Heart right ventricle (tissue), 16 donors: Measurements from ENCODE around the gene NALCN. TPM values are rescaled to one million over a fixed set of nuclear protein-coding genes. Genes with fewer than 3 reads are reported as not detected.

Source experiments
- ATAC-seq, 8 donors: fragments of 200-7000 bp; cut with Tn5 transposase; one replicate each; pipeline ENCODE4 v1.9.1; 2020; ENCODE audit warnings: mild to moderate bottlenecking in 8 of 8, moderate library complexity in 8 of 8, moderate number of reproducible peaks in 1 of 8
- DNase-seq, 2 donors: peaks; one replicate each; pipeline ENCODE4 v3.0.0-alpha.2; 2020
- H3K27ac ChIP-seq, 10 donors: fragments of 200-600 bp; sonication (generic) in 2 of 10; one replicate each; pipeline versions ENCODE4 v1.5.0 to v1.8.0; 2020 to 2022; ENCODE audit warnings: mild to moderate bottlenecking in 3 of 10
- H3K27me3 ChIP-seq, 7 donors: fragments of 200-600 bp; one replicate each; pipeline ENCODE4 v1.8.0; 2021 to 2022; ENCODE audit warnings: mild to moderate bottlenecking in 2 of 7
- H3K36me3 ChIP-seq, 9 donors: fragments of 200-600 bp; sonication (generic) in 1 of 9; one replicate each; pipeline versions ENCODE4 v1.5.0 to v1.8.0; 2020 to 2022; ENCODE audit warnings: mild to moderate bottlenecking in 2 of 9
- H3K4me1 ChIP-seq, 9 donors: fragments of 200-600 bp; sonication (generic) in 1 of 9; one replicate each; pipeline versions ENCODE4 v1.5.0 to v1.8.0; 2020 to 2022; ENCODE audit warnings: mild to moderate bottlenecking in 4 of 9
- H3K4me3 ChIP-seq, 10 donors: fragments of 200-600 bp; sonication (generic) in 2 of 10; one replicate each; pipeline versions ENCODE4 v1.5.0 to v1.8.0; 2020 to 2022; ENCODE audit warnings: mild to moderate bottlenecking in 7 of 10, moderate library complexity in 2 of 10
- H3K9me3 ChIP-seq, 11 donors: fragments of 200-600 bp in 10 of 11; sonication (generic) in 2 of 11; one replicate each; pipeline versions ENCODE4 v1.5.0 to v1.8.0; 2013 to 2022; ENCODE audit warnings: mild to moderate bottlenecking in 2 of 11, control low read depth in 1 of 11, moderate library complexity in 1 of 11
- CTCF ChIP-seq, 9 donors: fragments of 200-600 bp; sonication (generic) in 2 of 9; IDR thresholded peaks; one replicate each; pipeline versions ENCODE4 v1.5.0 to v1.8.0; 2021 to 2022; ENCODE audit warnings: antibody characterized with exemption in 9 of 9, mild to moderate bottlenecking in 5 of 9, moderate library complexity in 1 of 9
- WGBS, 2 donors: extraction: QIAGEN DNeasy Blood & Tissue Kit; methylation state at CpG; one replicate each; pipeline ENCODE4 v1.1.7; 2013; ENCODE audit warnings: inconsistent platforms in 1 of 2; 5-methylcytosine and 5-hydroxymethylcytosine counted together
- intact Hi-C, 10 donors: fragments of 100-400 bp; cut with DNase I; formaldehyde crosslinking; loops; one replicate each; pipeline versions ENCODE4 v1.11.1 to v1.14.2; 2022
- polyA plus RNA-seq, 2 donors: library from polyadenylated mRNA; stranded (reverse); fragments of 200-250 nt; gene quantifications; one replicate each; pipeline ENCODE4 v1.2.3, GENCODE V29; 2013
- total RNA-seq, 10 donors: library from RNA; stranded (reverse); fragmentation: NEBNext Ultra II Directional in 3 of 10; extraction: Animal tissue kit (Norgen Biotek cat#: 25700) in 3 of 10; gene quantifications; one replicate each; pipeline versions ENCODE4 v1.2.1 to v1.2.4, GENCODE V29; 2021 to 2023
- donor health status: Arrhythmogenic right ventricular cardiomyopathy.
- donor health status: ischemic (EF 13 %, LVEDD 7.1; RV severe dilation, severe dysfunction).
- donor health status: healthy with polysubstance abuse.
- donor health status: DM: no; HTN: yes; CAD: no.
- donor health status: DM: no; HTN: no; CAD: no.
- donor health status: ischemic (EF 25% LVEDD 6.9; RV normal size, moderate dysfunction).
- donor health status: ischemic (EF 25% LVEDD 5.7; RV mildly dilated, moderate dysfunction).
- donor health status: healthy.
- donor health status: DM: yes; HTN: yes; CAD: no.
- donor health status: Ischemic cardiomyopathy.
- donor health status: ischemic (EF 35%, LVEDD 5.7; RV mildly dilated, moderate dysfunction).
- donor health status: nonischemic (EF 11% LVEDD 7.7; RV severe dilation, severe dysfunction).
- donor health status: DM: yes; HTN: yes; CAD: no.
- donor health status: PGD.
- donor health status: ischemic (EF 29% LVEDD 5.4; RV normal size, mild dysfunction).
- donor health status: nonischemic (EF 23%, LVEDD 6.1; RV moderate dilation, normal function).

NALCN gene
- total and polyA plus RNA-seq, 12 donors: 0.01 to 9.3 (median 7.8) TPM

GRCh38 chr13:101036546-101036945, 379.8 kb downstream of the NALCN start:
- no peak overlapping the region for H3K27ac ChIP-seq
- 47 to 59% methylated on average over 4 of the region's 4 CpGs for WGBS, 2 donors
- intact Hi-C loops: no loop called here
- DNase-seq (no peak), ATAC-seq (no peak)
- no peaks in the 10 kb centered on the region for H3K4me1 ChIP-seq
- H3K4me3 ChIP-seq: no peak overlapping the region
- H3K27me3 ChIP-seq: no peaks in the 10 kb centered on the region
- no peaks in the 10 kb centered on the region for H3K36me3 ChIP-seq
- TF ChIP-seq CTCF (IDR thresholded peaks at IDR 0.05): no peak
- H3K9me3 ChIP-seq: peaks cover 0 to 32% (median 8%) of the 10 kb centered on the region in 11 donors

- H3K36me3 ChIP-seq: no peaks in the 10 kb centered on the region
- no peaks in the 10 kb centered on the region for H3K27me3 ChIP-seq
- WGBS, 2 donors: 79% methylated on average over 6 of the region's 6 CpGs
- DNase-seq: no peak
- no peak overlapping the region for H3K4me3 ChIP-seq
- no peak overlapping the region for H3K27ac ChIP-seq
- no peak for TF ChIP-seq CTCF (IDR thresholded peaks at IDR 0.05)
- peaks cover 0 to 23% (median 8%) of the 10 kb centered on the region in 11 donors for H3K9me3 ChIP-seq
- H3K4me1 ChIP-seq: no peaks in the 10 kb centered on the region
- intact Hi-C loops: no loop called here
- no peak for ATAC-seq
Measured at GRCh38 chr13:101035119-101035620, 381.1 kb downstream of the NALCN start.

GRCh38 chr13:101026736-101027398, 389.4 kb downstream of the NALCN start:
- 81 to 84% methylated on average over 4 of the region's 4 CpGs for WGBS, 2 donors
- H3K27me3 ChIP-seq: no peaks in the 10 kb centered on the region
- DNase-seq: no peak
- intact Hi-C loops: no loop called here
- peaks cover 0 to 8% (median 0%) of the 10 kb centered on the region in 11 donors for H3K9me3 ChIP-seq
- no peaks in the 10 kb centered on the region for H3K4me1 ChIP-seq
- H3K4me3 ChIP-seq: no peak overlapping the region
- H3K27ac ChIP-seq: no peak overlapping the region
- no peak for TF ChIP-seq CTCF (IDR thresholded peaks at IDR 0.05)
- ATAC-seq: no peak
- H3K36me3 ChIP-seq: no peaks in the 10 kb centered on the region

GRCh38 chr13:101026328-101026727, 390.0 kb downstream of the NALCN start:
- WGBS, 2 donors: 55 to 61% methylated on average over 6 of the region's 6 CpGs
- Histone ChIP-seq H3K27ac (no peak overlapping the region), H3K36me3 (no peaks in the 10 kb centered on the region), H3K9me3 (peaks cover 0 to 8% (median 0%) of the 10 kb centered on the region in 11 donors), H3K27me3 (no peaks in the 10 kb centered on the region), H3K4me3 (no peak overlapping the region), H3K4me1 (no peaks in the 10 kb centered on the region)
- ATAC-seq (no peak), DNase-seq (no peak)
- no peak for TF ChIP-seq CTCF (IDR thresholded peaks at IDR 0.05)
- intact Hi-C loops: no loop called here
